HepG2 (cell line): Measurements from ENCODE around the gene TAGAP. TPM values are rescaled to one million over a fixed set of nuclear protein-coding genes. Genes with fewer than 3 reads are reported as not detected.

ENCODE experiments used
- BORCS8-MEF2B ChIP-seq: sonication (generic); formaldehyde crosslinking; IDR thresholded peaks from 2 replicates; pipeline ENCODE4 v1.8.0; 2022; ENCODE audit warnings: mild to moderate bottlenecking, missing genetic modification reagents
- CBX2 ChIP-seq, 2 experiments: fragments of 200-600 bp in 1 of 2; sonication (generic); formaldehyde crosslinking in 1 of 2; IDR thresholded peaks; 2 replicates each; pipeline versions ENCODE4 v1.7.0 to v1.8.1; 2018 to 2022; ENCODE audit warnings: low read depth in 2 of 2, low read length in 1 of 2, mild to moderate bottlenecking in 1 of 2, missing genetic modification reagents in 1 of 2
- ETS1 ChIP-seq: sonication (generic); formaldehyde crosslinking; IDR thresholded peaks from 2 replicates; pipeline ENCODE4 v1.4.0; 2020; ENCODE audit warnings: missing genetic modification reagents
- PHF20 ChIP-seq: sonication (generic); formaldehyde crosslinking; IDR thresholded peaks from 2 replicates; pipeline ENCODE4 v1.5.0; 2020; ENCODE audit warnings: mild to moderate bottlenecking, missing genetic modification reagents
- RBM22 ChIP-seq: fragments of 200-400 bp; formaldehyde crosslinking; optimal IDR thresholded peaks from 2 replicates; pipeline ENCODE3; 2017; ENCODE audit warnings: mild to moderate bottlenecking, low read length, moderate library complexity
- SATB2 ChIP-seq: sonication (generic); formaldehyde crosslinking; IDR thresholded peaks from 2 replicates; pipeline ENCODE4 v1.5.0; 2020; ENCODE audit warnings: missing genetic modification reagents
- SMARCE1 ChIP-seq: fragments of 450-650 bp; IDR thresholded peaks from 2 replicates; pipeline ENCODE4 v1.6.1; 2017; ENCODE audit warnings: borderline replicate concordance
- SP140L ChIP-seq: sonication (generic); formaldehyde crosslinking; IDR thresholded peaks from 2 replicates; pipeline ENCODE4 v1.4.0; 2020; ENCODE audit warnings: missing genetic modification reagents, borderline replicate concordance
- XBP1 ChIP-seq: sonication (generic); formaldehyde crosslinking; IDR thresholded peaks from 2 replicates; pipeline ENCODE4 v1.5.0; 2020; ENCODE audit warnings: missing genetic modification reagents
- ZKSCAN8 ChIP-seq: IDR thresholded peaks from 2 replicates; pipeline ENCODE4 v1.6.1; 2016; ENCODE audit warnings: borderline replicate concordance, missing genetic modification reagents, missing compliant biosample characterization
- ZNF136 ChIP-seq: sonication (generic); formaldehyde crosslinking; IDR thresholded peaks from 2 replicates; pipeline ENCODE4 v1.8.1; 2022; ENCODE audit warnings: low read depth, mild to moderate bottlenecking, moderate library complexity, missing genetic modification reagents
- ZNF232 ChIP-seq: sonication (generic); formaldehyde crosslinking; IDR thresholded peaks from 2 replicates; pipeline ENCODE4 v1.4.0; 2020; ENCODE audit warnings: missing genetic modification reagents, borderline replicate concordance
- ZNF572 ChIP-seq: sonication (generic); formaldehyde crosslinking; IDR thresholded peaks from 2 replicates; pipeline ENCODE4 v1.5.1; 2020; ENCODE audit warnings: mild to moderate bottlenecking, missing genetic modification reagents
- ZNF605 ChIP-seq: sonication (generic); formaldehyde crosslinking; IDR thresholded peaks from 2 replicates; pipeline ENCODE4 v1.8.0; 2022; ENCODE audit warnings: mild to moderate bottlenecking, missing genetic modification reagents
- ZNF615 ChIP-seq: sonication (generic); formaldehyde crosslinking; IDR thresholded peaks from 2 replicates; pipeline ENCODE4 v1.5.0; 2020; ENCODE audit warnings: mild to moderate bottlenecking, missing genetic modification reagents, borderline replicate concordance
- ZNF891 ChIP-seq: sonication (generic); formaldehyde crosslinking; IDR thresholded peaks from 2 replicates; pipeline ENCODE4 v1.5.0; 2020; ENCODE audit warnings: mild to moderate bottlenecking, missing genetic modification reagents
- polyA plus RNA-seq, 8 experiments: library from polyadenylated mRNA; depleted of rRNA in 3 of 8; stranded (reverse) in 7 of 8; unstranded in 1 of 8; fragments of >200 nt; fragmentation: Illumina TruSeq in 4 of 8; extraction: Trizol in 4 of 8; gene quantifications; 2 replicates each; pipeline versions ENCODE4 v1.2.1 to v1.2.3, GENCODE V29; 2011 to 2016; ENCODE audit warnings: low read depth in 4 of 8, missing spikeins in 1 of 8, mixed read lengths in 1 of 8; ENCODE audit not compliant: insufficient read depth in 1 of 8
- total RNA-seq, 5 experiments: library from RNA; depleted of rRNA; stranded (reverse); fragments of >200 nt; fragmentation: Illumina TruSeq; extraction: Trizol; gene quantifications; 2 replicates each; pipeline ENCODE4 v1.2.3, GENCODE V29; 2016; ENCODE audit warnings: low read depth in 1 of 5
- TF ChIP-seq, protein P1 (sequence below): sonication (generic); IDR thresholded peaks from 2 replicates; pipeline ENCODE4 v1.6.1; 2016; ENCODE audit warnings: low read depth, borderline replicate concordance
- TF ChIP-seq, protein P2 (sequence below): sonication (generic); formaldehyde crosslinking; IDR thresholded peaks from 2 replicates; pipeline ENCODE4 v1.9.0; 2022; ENCODE audit warnings: missing genetic modification reagents, mild to moderate bottlenecking, borderline replicate concordance
- TF ChIP-seq, protein P3 (sequence below): sonication (generic); formaldehyde crosslinking; IDR thresholded peaks from 2 replicates; pipeline ENCODE4 v1.5.0; 2020; ENCODE audit warnings: missing genetic modification reagents
- TF ChIP-seq, protein P4 (sequence below): sonication (generic); formaldehyde crosslinking; IDR thresholded peaks from 2 replicates; pipeline ENCODE4 v1.5.0; 2020; ENCODE audit warnings: missing genetic modification reagents

The TAGAP gene
- total and polyA plus RNA-seq, 2 of the 13 experiments (the other 11 are each of a cell fraction or from before 2014, with no cell fraction given) = not detected

GRCh38 chr6:158999666-159000403 lies 45.0 kb downstream of the TAGAP start, which contains the start of gene RSPH3 (continued):
- no peak; the same call in 1 of the 2 replicates for TF ChIP-seq ZKSCAN8
- TF ChIP-seq, protein P1, sequence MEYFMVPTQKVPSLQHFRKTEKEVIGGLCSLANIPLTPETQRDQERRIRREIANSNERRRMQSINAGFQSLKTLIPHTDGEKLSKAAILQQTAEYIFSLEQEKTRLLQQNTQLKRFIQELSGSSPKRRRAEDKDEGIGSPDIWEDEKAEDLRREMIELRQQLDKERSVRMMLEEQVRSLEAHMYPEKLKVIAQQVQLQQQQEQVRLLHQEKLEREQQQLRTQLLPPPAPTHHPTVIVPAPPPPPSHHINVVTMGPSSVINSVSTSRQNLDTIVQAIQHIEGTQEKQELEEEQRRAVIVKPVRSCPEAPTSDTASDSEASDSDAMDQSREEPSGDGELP = peak; percentile 94
- no peak for TF ChIP-seq SMARCE1
- TF ChIP-seq ZNF232 (CRISPR knock-in tag) = peak; percentile 98
- TF ChIP-seq ZNF891 = peak; percentile 99
- TF ChIP-seq ZNF136 (CRISPR knock-in tag) = peak; percentile 96
- TF ChIP-seq, protein P2, sequence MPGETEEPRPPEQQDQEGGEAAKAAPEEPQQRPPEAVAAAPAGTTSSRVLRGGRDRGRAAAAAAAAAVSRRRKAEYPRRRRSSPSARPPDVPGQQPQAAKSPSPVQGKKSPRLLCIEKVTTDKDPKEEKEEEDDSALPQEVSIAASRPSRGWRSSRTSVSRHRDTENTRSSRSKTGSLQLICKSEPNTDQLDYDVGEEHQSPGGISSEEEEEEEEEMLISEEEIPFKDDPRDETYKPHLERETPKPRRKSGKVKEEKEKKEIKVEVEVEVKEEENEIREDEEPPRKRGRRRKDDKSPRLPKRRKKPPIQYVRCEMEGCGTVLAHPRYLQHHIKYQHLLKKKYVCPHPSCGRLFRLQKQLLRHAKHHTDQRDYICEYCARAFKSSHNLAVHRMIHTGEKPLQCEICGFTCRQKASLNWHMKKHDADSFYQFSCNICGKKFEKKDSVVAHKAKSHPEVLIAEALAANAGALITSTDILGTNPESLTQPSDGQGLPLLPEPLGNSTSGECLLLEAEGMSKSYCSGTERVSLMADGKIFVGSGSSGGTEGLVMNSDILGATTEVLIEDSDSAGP (CRISPR knock-in tag) = peak; percentile 98
- TF ChIP-seq SP140L (CRISPR knock-in tag) = peak; percentile 94; the same call in 1 of the 2 replicates
- TF ChIP-seq RBM22 = peak; percentile 87
- TF ChIP-seq CBX2 (IDR thresholded peaks at IDR 0.05; ENCODE audit: low read depth, low read length) = peak; percentile 58; the same call in 1 of the 2 replicates
- peak; percentile 94; the same call in 1 of the 2 replicates for TF ChIP-seq CBX2 (CRISPR knock-in tag; IDR thresholded peaks at IDR 0.05; ENCODE audit: low read depth)
- TF ChIP-seq ETS1 (CRISPR knock-in tag) = peak; percentile 74; the same call in 1 of the 2 replicates
- peak; percentile 85; the same call in 1 of the 2 replicates for TF ChIP-seq ZNF572
- peak; percentile 97 for TF ChIP-seq ZNF605 (CRISPR knock-in tag)
- TF ChIP-seq, protein P3, sequence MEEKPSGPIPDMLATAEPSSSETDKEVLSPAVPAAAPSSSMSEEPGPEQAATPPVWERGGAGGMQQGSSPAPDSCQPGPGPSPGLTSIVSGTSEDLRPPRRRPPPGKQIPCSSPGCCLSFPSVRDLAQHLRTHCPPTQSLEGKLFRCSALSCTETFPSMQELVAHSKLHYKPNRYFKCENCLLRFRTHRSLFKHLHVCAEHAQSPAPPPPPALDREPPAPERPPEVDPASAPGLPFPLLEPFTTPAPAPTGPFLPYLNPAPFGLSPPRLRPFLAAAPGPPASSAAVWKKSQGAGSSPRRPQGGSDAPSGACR (CRISPR knock-in tag) = peak; percentile 98
- TF ChIP-seq PHF20 = peak; percentile 96
- TF ChIP-seq SATB2 (CRISPR knock-in tag) = peak; percentile 89; the same call in 1 of the 2 replicates
- peak; percentile 76 for TF ChIP-seq XBP1 (CRISPR knock-in tag)
- peak; percentile 99 for TF ChIP-seq BORCS8-MEF2B
- TF ChIP-seq ZNF615 (CRISPR knock-in tag) = peak; percentile 76; the same call in 1 of the 2 replicates
- TF ChIP-seq, protein P4, sequence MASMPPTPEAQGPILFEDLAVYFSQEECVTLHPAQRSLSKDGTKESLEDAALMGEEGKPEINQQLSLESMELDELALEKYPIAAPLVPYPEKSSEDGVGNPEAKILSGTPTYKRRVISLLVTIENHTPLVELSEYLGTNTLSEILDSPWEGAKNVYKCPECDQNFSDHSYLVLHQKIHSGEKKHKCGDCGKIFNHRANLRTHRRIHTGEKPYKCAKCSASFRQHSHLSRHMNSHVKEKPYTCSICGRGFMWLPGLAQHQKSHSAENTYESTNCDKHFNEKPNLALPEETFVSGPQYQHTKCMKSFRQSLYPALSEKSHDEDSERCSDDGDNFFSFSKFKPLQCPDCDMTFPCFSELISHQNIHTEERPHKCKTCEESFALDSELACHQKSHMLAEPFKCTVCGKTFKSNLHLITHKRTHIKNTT = no peak
